Chondrocyte (in vitro differentiated cells): ENCODE measurements around the gene LAPTM5. TPM values are rescaled to one million over a fixed set of nuclear protein-coding genes. Genes with fewer than 3 reads are reported as not detected.
"Not testable (repeated sequence)": the region's sequence is repeated elsewhere in the genome, so short reads cannot be mapped to it uniquely, and the experiment has no call there.

Experiments used
- DNase-seq: peaks from one replicate; pipeline ENCODE4 v3.0.0; 2021; ENCODE audit warnings: mixed read lengths, low spot score
- H3K27ac Mint-ChIP-seq: one replicate; pipeline ENCODE4 v1.8.0; 2021; ENCODE audit warnings: mild to moderate bottlenecking, moderate library complexity, mixed read lengths; ENCODE audit not compliant: unreplicated experiment
- H3K27me3 Mint-ChIP-seq: 2 replicates; pipeline ENCODE4 v1.8.0; 2021; ENCODE audit warnings: low read depth, mixed read lengths
- H3K36me3 Mint-ChIP-seq: 2 replicates; pipeline ENCODE4 v1.8.0; 2021; ENCODE audit warnings: low read depth, mixed read lengths
- H3K4me1 Mint-ChIP-seq: 2 replicates; pipeline ENCODE4 v1.8.0; 2021; ENCODE audit warnings: low read depth, mild to moderate bottlenecking, mixed read lengths
- H3K4me3 Mint-ChIP-seq: one replicate; pipeline ENCODE4 v1.8.0; 2021; ENCODE audit warnings: mild to moderate bottlenecking, moderate library complexity, mixed read lengths; ENCODE audit not compliant: unreplicated experiment
- H3K9me3 Mint-ChIP-seq: 2 replicates; pipeline ENCODE4 v1.8.0; 2021; ENCODE audit warnings: low read depth, mixed read lengths
- CTCF ChIP-seq: fragments of 200-600 bp; sonication (generic); IDR thresholded peaks from 2 replicates; pipeline ENCODE4 v1.5.0; 2021; ENCODE audit warnings: antibody characterized with exemption, mild to moderate bottlenecking, moderate library complexity
- total RNA-seq: library from RNA; stranded (reverse); gene quantifications from 3 replicates; pipeline ENCODE4 v1.2.1, GENCODE V29; 2021

LAPTM5 gene
- total RNA-seq, 1 donor from 2014 or later = not detected

DNA sequence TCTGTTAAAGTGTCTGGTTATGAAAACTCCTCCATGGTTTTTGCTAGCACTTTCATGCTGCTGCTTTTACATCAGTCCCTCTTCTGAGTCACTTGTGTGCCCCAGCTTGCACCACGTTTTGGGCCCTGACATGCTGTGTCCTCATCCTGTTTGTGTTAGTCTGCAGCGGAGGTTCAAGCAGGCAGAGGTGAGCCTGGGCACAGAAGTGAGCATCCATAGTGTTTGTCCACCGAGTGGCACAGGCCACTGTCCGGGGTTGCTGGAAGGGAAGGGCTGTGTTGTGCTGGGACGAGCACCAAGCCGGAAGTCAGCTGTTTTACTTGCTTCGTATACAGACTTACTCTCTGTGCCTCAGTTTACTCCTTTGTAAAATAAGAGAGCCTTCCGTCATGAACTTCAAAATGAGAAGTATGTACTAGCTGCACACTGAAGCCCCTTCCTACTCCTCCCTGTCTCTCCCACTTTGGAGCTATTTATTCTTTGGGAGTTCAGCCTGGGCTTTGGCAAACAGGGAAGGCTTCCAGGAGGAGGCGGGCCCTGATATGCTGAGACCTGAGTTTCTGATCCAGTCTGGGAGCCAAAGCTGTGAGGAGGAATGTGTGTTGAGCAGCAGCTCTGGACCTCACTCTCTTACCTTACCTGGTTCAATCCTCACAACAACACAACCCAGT is 10.7 kb upstream of the LAPTM5 start:
- Mint-ChIP-seq H3K4me1 (peaks cover 7% of the 10 kb centered on the region), H3K36me3 (no peaks in the 10 kb centered on the region), H3K4me3 (no peak overlapping the region), H3K9me3 (no peaks in the 10 kb centered on the region), H3K27ac (no peak overlapping the region), H3K27me3 (peaks cover 6% of the 10 kb centered on the region)
- TF ChIP-seq CTCF = no peak
- no peak for DNase-seq

GRCh38 chr1:30766948-30767347 is 9.4 kb upstream of the LAPTM5 start:
- not testable (repeated sequence) for H3K27ac Mint-ChIP-seq, DNase-seq, H3K9me3 Mint-ChIP-seq, H3K27me3 Mint-ChIP-seq, H3K36me3 Mint-ChIP-seq, H3K4me1 Mint-ChIP-seq, H3K4me3 Mint-ChIP-seq

DNA sequence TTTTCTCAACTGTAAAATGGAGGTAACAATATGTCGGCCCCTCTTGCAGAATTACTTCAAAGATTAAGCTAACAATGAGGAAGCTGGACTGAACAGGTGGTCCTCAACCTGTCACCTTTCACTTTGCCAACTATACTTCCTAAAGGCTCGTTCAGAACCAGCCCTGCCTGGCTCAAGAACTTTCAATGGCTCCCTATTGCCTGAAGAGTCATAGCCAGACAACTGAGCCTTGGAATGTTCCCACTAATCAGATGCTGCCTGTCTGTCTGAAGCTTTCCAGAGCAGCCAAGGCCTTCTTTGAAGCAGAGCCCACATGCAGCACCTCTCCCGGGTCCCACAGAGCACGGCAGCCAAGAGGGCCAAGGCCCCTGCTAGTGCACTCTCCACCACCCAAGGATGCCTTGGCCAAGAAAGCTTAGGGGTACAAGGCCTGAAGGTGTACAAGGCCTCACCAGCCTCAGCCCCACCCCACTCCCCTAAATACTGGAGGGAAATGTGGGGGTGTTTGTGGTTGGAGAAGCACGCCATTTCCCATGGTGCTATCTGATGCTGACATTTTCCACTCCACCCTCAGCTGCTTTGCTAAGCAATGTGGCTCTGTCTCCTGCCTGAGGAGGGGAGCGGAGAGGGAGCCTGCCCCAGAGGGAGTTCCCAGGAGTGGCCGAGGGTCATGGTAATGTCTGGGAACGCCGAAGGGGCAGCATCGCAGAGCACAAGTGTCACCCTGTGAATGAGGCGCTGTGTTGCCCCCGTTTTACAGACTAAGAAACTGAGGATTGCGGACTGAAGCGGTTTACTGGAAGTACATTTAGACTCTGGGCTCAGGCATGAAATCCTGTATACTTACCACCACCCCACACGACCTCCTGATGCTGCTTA is 8.2 kb upstream of the LAPTM5 start:
- DNase-seq = no peak
- Mint-ChIP-seq H3K4me3 (no peak overlapping the region), H3K36me3 (no peaks in the 10 kb centered on the region), H3K27me3 (no peaks in the 10 kb centered on the region), H3K9me3 (no peaks in the 10 kb centered on the region), H3K4me1 (peaks cover 14% of the 10 kb centered on the region), H3K27ac (no peak overlapping the region)
- no peak for TF ChIP-seq CTCF

DNA sequence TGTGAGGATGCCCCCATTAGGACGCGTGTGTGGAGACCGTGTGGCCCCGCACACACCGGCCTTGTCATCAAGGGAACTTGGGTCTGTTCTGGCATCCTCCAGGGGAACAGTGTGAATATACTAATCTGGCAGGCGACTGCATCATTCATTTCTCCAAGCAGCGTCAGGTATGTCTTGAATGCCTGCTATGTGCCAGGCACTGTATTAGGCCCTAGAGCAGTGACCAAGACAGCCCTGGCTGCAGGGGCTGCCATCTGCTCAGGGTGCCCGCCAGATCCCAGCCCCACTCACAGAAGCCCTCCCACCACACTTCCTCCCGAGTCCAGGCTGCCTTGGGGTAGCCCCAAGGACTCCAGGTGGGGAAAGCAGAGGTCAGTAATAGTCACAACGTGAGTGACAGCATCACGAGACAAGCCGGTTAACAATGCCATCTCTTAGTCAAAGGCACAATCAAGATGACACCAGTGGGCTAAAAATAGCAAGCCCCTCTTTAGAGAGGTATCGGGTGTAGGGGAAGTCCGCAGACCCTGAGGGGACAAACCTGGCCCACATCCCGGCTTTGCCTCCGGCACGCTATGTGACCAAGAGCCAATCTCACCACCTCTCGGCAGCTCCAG is 7.5 kb upstream of the LAPTM5 start:
- Mint-ChIP-seq H3K36me3 (no peaks in the 10 kb centered on the region), H3K4me3 (no peak overlapping the region), H3K27ac (no peak overlapping the region), H3K27me3 (no peaks in the 10 kb centered on the region), H3K4me1 (peaks cover 14% of the 10 kb centered on the region), H3K9me3 (no peaks in the 10 kb centered on the region)
- DNase-seq = no peak
- no peak for TF ChIP-seq CTCF

- no peak for DNase-seq
- no peak for TF ChIP-seq CTCF
- Mint-ChIP-seq H3K27me3 (no peaks in the 10 kb centered on the region), H3K4me1 (peaks cover 14% of the 10 kb centered on the region), H3K27ac (no peak overlapping the region), H3K36me3 (no peaks in the 10 kb centered on the region), H3K9me3 (no peaks in the 10 kb centered on the region), H3K4me3 (no peak overlapping the region)
Measured at GRCh38 chr1:30764396-30764795, 6.8 kb upstream of the LAPTM5 start.
